GM12864 (cell line): ENCODE results near the gene ZNF619.
"Not testable (repeated sequence)": the region's sequence is repeated elsewhere in the genome, so short reads cannot be mapped to it uniquely, and the experiment has no call there.

ENCODE experiments used
- DNase-seq: peaks from one replicate; pipeline ENCODE4 v3.0.0-alpha.2; 2011; ENCODE audit warnings: low read depth
- H3K4me3 ChIP-seq: 2 replicates; pipeline ENCODE4 v1.5.1; 2011; ENCODE audit warnings: mild to moderate bottlenecking, low read depth, low read length, control low read depth
- TF ChIP-seq, protein P1 (sequence below): IDR thresholded peaks from 2 replicates; pipeline ENCODE4 v1.5.1; 2011; ENCODE audit warnings: low read depth, mild to moderate bottlenecking, moderate library complexity, low read length, control low read depth, inconsistent platforms; ENCODE audit errors: missing control alignments

The ZNF619 gene

GRCh38 chr3:40456940-40457823 lies 19.7 kb upstream of the ZNF619 start, which contains the start of gene RPL14:
Gene RPL14 (plus strand): TSS chr3:40457339. CDS start chr3:40457472, 133 bp downstream.
- peak; percentile 89 for DNase-seq
- TF ChIP-seq, protein P1, sequence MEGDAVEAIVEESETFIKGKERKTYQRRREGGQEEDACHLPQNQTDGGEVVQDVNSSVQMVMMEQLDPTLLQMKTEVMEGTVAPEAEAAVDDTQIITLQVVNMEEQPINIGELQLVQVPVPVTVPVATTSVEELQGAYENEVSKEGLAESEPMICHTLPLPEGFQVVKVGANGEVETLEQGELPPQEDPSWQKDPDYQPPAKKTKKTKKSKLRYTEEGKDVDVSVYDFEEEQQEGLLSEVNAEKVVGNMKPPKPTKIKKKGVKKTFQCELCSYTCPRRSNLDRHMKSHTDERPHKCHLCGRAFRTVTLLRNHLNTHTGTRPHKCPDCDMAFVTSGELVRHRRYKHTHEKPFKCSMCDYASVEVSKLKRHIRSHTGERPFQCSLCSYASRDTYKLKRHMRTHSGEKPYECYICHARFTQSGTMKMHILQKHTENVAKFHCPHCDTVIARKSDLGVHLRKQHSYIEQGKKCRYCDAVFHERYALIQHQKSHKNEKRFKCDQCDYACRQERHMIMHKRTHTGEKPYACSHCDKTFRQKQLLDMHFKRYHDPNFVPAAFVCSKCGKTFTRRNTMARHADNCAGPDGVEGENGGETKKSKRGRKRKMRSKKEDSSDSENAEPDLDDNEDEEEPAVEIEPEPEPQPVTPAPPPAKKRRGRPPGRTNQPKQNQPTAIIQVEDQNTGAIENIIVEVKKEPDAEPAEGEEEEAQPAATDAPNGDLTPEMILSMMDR, result no peak
- H3K4me3 ChIP-seq, result peak within 1 kb of the TSS; percentile 90

DNA sequence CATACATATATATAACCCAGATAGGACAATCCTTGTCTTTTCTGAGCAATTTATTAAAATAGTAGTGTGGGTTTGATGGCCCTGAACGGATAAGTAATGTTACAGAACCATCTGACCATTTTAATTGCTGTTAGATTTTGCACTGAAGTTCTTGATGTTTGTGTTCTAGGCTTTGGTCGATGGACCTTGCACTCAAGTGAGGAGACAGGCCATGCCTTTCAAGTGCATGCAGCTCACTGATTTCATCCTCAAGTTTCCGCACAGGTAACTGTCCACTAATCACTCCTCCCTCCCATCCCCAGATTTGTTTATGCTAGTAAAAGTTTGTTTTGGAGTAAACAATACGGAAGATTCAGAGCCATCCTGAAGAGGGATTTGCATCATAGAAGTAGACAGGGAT lies 18.4 kb upstream of the ZNF619 start:
- TF ChIP-seq, protein P1, result no peak
- H3K4me3 ChIP-seq, result peak overlapping the region; percentile 90
- DNase-seq, result no peak

- not testable (repeated sequence) for DNase-seq, H3K4me3 ChIP-seq
Measured at GRCh38 chr3:40460481-40460880, 16.4 kb upstream of the ZNF619 start.

DNA sequence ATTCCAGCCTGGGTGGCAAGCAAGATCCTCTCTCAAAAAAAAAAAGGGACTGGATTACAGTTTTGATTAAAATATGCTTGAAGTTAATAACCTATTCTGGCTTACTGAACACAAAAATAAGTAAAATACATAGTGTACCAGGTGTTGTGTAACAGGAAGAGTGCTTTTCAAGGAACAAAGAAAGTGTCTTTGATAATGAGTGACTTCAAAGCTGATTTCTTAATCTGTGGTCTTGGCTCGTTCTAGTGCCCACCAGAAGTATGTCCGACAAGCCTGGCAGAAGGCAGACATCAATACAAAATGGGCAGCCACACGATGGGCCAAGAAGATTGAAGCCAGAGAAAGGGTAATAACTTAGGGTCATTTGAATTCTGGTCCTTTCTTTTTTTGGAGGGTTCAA lies 15.8 kb upstream of the ZNF619 start:
- DNase-seq, result no peak
- TF ChIP-seq, protein P1, result no peak
- H3K4me3 ChIP-seq, result no peak overlapping the region

DNA sequence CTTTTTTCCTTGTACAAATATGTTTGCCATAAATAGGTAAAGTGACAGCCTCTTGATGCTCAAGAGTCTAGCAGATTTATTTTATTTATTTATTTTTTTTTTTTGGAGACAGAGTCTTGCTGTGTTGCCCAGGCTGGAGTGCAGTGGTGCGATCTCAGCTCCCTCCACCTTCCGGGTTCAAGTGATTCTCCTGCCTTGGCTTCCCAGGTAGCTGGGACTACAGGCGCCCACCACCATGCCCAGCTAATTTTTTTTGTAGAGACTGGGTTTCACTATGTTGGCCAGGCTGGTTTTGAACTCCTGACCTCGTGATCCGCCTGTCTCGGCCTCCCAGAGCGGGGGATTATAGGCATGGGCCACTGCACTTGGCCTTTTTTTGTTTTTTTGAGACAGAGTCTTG lies 14.1 kb upstream of the ZNF619 start:
- not testable (repeated sequence) for H3K4me3 ChIP-seq, DNase-seq

- DNase-seq, result no peak
- TF ChIP-seq, protein P1, result no peak
- H3K4me3 ChIP-seq, result no peak overlapping the region
Measured at GRCh38 chr3:40463579-40463978, 13.3 kb upstream of the ZNF619 start.

DNA sequence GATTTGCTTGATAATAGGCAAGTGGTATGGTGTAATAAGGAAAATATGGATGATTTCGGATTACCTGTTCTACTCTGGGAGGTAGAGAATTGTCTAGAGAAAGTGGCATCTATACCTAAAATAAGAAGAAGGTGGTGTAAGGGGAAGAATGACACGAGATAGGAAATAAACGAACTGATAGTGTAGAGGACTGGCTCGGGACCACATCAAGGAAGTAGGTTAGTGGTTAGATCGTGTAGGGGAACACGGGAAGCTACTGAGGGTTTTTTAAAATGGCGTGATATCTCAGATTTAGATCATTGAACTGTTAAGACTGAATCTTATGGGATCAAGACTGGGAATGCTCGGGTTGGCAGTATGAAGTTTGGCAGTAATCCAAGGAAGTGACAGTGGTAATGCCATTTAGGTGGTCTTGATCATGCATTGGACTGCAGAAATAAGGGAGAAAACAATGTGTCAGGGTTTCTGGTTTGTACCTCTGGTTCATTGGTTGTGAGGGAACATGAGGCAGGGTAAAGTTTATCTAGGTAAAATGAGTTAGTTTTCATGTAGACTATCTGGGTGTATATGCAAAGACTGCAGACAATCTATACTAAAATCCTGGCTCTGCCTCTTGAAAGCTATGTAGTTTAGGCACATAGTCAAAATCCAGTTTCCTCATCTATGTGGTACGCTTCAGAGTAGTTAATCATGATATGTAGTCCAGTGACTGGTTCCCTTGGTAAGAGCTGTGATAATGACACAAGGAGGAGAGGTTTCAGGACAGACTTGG lies 12.4 kb upstream of the ZNF619 start:
- no peak for DNase-seq
- H3K4me3 ChIP-seq, result no peak overlapping the region
- TF ChIP-seq, protein P1, result no peak

- no peak for DNase-seq
- H3K4me3 ChIP-seq, result no peak overlapping the region
- TF ChIP-seq, protein P1, result no peak
Measured at GRCh38 chr3:40465111-40465407, 11.9 kb upstream of the ZNF619 start.
